Omental fat pad (tissue), 4 donors: ENCODE data around the gene MYCBPAP. TPM values are rescaled to one million over a fixed set of nuclear protein-coding genes. Genes with fewer than 3 reads are reported as not detected.

ENCODE experiments used
- ATAC-seq: fragments of 150-250 bp; one replicate; pipeline ENCODE4 v1.9.1; 2016; ENCODE audit warnings: mild to moderate bottlenecking, moderate library complexity; ENCODE audit not compliant: low FRiP score
- DNase-seq: peaks from one replicate; pipeline ENCODE4 v3.0.0-alpha.2; 2019; ENCODE audit warnings: low spot score
- total RNA-seq, 4 donors: library from RNA; depleted of rRNA; stranded (reverse); fragments of >200 nt; gene quantifications; one replicate each; pipeline ENCODE4 v1.1.0, GENCODE V29; 2016
- TF ChIP-seq, protein P1 (sequence below), 3 donors: fragments of 450-650 bp; IDR thresholded peaks; one replicate each; pipeline ENCODE4 v1.5.1; 2016 to 2017; ENCODE audit warnings: antibody characterized with exemption in 3 of 3, mild to moderate bottlenecking in 3 of 3, moderate library complexity in 2 of 3

The MYCBPAP gene
- total RNA-seq, 4 donors from 2014 or later, result 0.36 to 1.9 (median 1.0) TPM; not detected in 1

GRCh38 chr17:50492214-50492613, 16.0 kb upstream of the MYCBPAP start:
- DNase-seq, result no peak
- no peak for ATAC-seq
- TF ChIP-seq, protein P1, sequence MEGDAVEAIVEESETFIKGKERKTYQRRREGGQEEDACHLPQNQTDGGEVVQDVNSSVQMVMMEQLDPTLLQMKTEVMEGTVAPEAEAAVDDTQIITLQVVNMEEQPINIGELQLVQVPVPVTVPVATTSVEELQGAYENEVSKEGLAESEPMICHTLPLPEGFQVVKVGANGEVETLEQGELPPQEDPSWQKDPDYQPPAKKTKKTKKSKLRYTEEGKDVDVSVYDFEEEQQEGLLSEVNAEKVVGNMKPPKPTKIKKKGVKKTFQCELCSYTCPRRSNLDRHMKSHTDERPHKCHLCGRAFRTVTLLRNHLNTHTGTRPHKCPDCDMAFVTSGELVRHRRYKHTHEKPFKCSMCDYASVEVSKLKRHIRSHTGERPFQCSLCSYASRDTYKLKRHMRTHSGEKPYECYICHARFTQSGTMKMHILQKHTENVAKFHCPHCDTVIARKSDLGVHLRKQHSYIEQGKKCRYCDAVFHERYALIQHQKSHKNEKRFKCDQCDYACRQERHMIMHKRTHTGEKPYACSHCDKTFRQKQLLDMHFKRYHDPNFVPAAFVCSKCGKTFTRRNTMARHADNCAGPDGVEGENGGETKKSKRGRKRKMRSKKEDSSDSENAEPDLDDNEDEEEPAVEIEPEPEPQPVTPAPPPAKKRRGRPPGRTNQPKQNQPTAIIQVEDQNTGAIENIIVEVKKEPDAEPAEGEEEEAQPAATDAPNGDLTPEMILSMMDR (IDR thresholded peaks at IDR 0.05), result no peak

- ATAC-seq (no peak), DNase-seq (no peak)
- TF ChIP-seq, protein P1 (IDR thresholded peaks at IDR 0.05), result no peak
Measured at GRCh38 chr17:50493744-50494143, 14.5 kb upstream of the MYCBPAP start.

- TF ChIP-seq, protein P1 (IDR thresholded peaks at IDR 0.05), result no peak
- DNase-seq (no peak), ATAC-seq (no peak)
Measured at GRCh38 chr17:50495217-50495823, 12.9 kb upstream of the MYCBPAP start.

DNA sequence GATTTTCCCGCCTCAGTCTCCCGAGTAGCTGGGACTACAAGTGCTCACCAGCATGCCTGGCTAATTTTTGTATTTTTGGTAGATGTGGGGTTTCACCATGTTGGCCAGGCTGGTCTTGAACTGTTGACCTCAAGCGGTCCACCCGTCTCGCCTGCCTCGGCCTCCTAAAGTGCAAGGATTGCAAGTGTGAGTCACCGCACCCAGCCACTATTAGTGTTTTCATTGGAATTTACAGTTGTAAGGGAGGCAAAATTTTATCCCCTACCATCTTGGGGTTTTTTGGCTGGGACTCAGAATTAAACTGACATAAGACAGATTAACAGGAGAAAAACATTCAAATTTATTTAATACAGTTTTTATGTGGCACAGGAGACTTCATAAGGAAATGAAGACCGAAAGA, 12.3 kb upstream of the MYCBPAP start:
- DNase-seq (no peak), ATAC-seq (no peak)
- TF ChIP-seq, protein P1 (IDR thresholded peaks at IDR 0.05), result no peak

DNA sequence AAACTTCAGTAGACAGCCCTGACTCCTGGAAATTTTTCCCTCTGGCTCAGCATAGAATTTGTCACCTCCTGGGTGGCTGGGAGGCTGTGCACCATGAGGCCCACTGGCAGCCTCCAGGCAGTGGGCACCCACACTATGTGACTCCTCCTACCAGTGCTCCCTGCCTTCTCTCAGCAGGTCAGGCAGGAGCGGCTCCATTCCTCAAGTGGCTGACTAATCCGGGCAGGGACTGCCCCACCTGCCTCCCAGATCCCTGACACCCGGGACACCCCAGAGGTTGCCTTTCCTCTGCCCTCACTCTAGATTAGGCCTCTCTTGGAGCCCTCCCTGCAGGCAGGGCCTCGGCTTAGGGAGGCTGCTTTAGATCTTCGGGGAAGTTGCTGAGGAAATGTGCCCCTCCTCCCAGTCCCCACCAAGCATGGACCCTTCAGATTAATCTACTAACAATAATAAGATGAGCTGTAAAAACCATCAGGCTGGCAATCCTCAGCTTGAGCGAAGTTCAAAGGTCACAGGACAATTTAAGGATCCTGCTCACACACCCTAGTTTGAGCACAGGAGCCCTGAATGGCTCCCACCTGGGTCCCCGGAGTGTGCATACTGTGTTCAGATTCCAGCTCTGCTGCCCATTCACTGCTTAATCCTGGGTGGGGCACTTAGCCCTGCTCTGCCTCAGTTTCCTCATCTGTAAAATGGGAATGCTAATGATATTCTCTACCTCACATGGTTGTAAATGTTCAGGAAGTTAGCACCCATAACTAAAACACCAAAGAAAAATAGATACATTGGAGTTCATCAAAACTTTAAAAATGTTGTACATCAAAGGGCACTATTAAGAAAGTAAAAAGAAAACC, 10.0 kb upstream of the MYCBPAP start:
- TF ChIP-seq, protein P1 (IDR thresholded peaks at IDR 0.05), result no peak
- DNase-seq (no peak), ATAC-seq (no peak)

- ATAC-seq, result no peak
- DNase-seq, result no peak
- TF ChIP-seq, protein P1 (IDR thresholded peaks at IDR 0.05), result no peak
Measured at GRCh38 chr17:50499270-50499669, 9.0 kb upstream of the MYCBPAP start.
